Transverse colon (tissue), 4 donors: ENCODE data around the gene MAGI1. TPM values are rescaled to one million over a fixed set of nuclear protein-coding genes. Genes with fewer than 3 reads are reported as not detected.

Source experiments
- DNase-seq: peaks from one replicate; pipeline ENCODE4 v3.0.0-alpha.2; 2019
- H3K27ac ChIP-seq, 4 donors: fragments of 200-600 bp; sonication (generic); 2 replicates each; pipeline ENCODE4 v1.5.1; 2016 to 2018; ENCODE audit warnings: inconsistent platforms in 4 of 4
- H3K27me3 ChIP-seq: fragments of 200-600 bp; sonication (generic); 2 replicates; pipeline ENCODE4 v1.5.1; 2017; ENCODE audit warnings: inconsistent platforms
- H3K36me3 ChIP-seq, 4 donors: fragments of 200-600 bp; sonication (generic); 2 replicates each; pipeline ENCODE4 v1.5.1; 2017 to 2019; ENCODE audit warnings: inconsistent platforms in 4 of 4
- H3K4me1 ChIP-seq, 4 donors: fragments of 200-600 bp; sonication (generic); 2 replicates each; pipeline ENCODE4 v1.5.1; 2017 to 2020; ENCODE audit warnings: inconsistent platforms in 4 of 4
- H3K4me3 ChIP-seq, 4 donors: fragments of 200-600 bp; sonication (generic); 1 replicate in 1 of 4; 2 replicates in 3 of 4; pipeline versions ENCODE4 v1.5.1 to v1.6.1; 2017 to 2019; ENCODE audit warnings: inconsistent platforms in 4 of 4
- H3K9me3 ChIP-seq, 2 donors: fragments of 200-600 bp; sonication (generic); 2 replicates each; pipeline ENCODE4 v1.5.1; 2017 to 2019; ENCODE audit warnings: inconsistent platforms in 2 of 2
- EP300 ChIP-seq: sonication (generic); formaldehyde crosslinking; IDR thresholded peaks from one replicate; pipeline ENCODE4 v1.6.1; 2017; ENCODE audit warnings: antibody characterized with exemption, low read depth
- POLR2A ChIP-seq: fragments of 450-650 bp; IDR thresholded peaks from one replicate; pipeline ENCODE4 v1.6.1; 2016; ENCODE audit warnings: antibody characterized with exemption, mild to moderate bottlenecking, moderate library complexity
- POLR2AphosphoS5 ChIP-seq, 3 donors: sonication (generic); formaldehyde crosslinking; IDR thresholded peaks; one replicate each; pipeline ENCODE4 v1.6.1; 2016; ENCODE audit warnings: antibody characterized with exemption in 3 of 3
- WGBS, 2 donors: methylation state at CpG; one replicate each; pipeline ENCODE4 v1.1.5; 2018; ENCODE audit warnings: low coverage in 1 of 2; 5-methylcytosine and 5-hydroxymethylcytosine counted together
- in situ Hi-C, 4 donors: fragments of 200-750 bp; cut with MboI; loops; one replicate each; pipeline versions ENCODE4 v1.15.0 to v1.15.1; 2017; ENCODE audit warnings: low sequenced_read_pairs in 3 of 4, low pct_ligation_motif_present in 1 of 4, low pct_unique_long_range_greater_than_20kb in 1 of 4
- intact Hi-C: fragments of 100-400 bp; cut with DNase I; formaldehyde crosslinking; loops from one replicate; pipeline ENCODE4 v1.15.1; 2023; ENCODE audit warnings: low total_unique reads
- total RNA-seq, 4 donors: library from RNA; depleted of rRNA; stranded (reverse); fragments of >200 nt; gene quantifications; one replicate each; pipeline ENCODE4 v1.1.0, GENCODE V29; 2016
- TF ChIP-seq, protein P1 (sequence below), 5 experiments: fragments of 200-600 bp in 3 of 5; fragments of 450-650 bp in 2 of 5; sonication (generic) in 3 of 5; IDR thresholded peaks; 1 replicate in 2 of 5; 2 replicates in 3 of 5; pipeline ENCODE4 v1.5.1; 2016 to 2017; ENCODE audit warnings: antibody characterized with exemption in 5 of 5, inconsistent platforms in 3 of 5, mild to moderate bottlenecking in 2 of 5, moderate library complexity in 1 of 5

The MAGI1 gene
- total RNA-seq, 4 donors from 2014 or later, result 50.8 to 190 (median 67.4) TPM

DNA sequence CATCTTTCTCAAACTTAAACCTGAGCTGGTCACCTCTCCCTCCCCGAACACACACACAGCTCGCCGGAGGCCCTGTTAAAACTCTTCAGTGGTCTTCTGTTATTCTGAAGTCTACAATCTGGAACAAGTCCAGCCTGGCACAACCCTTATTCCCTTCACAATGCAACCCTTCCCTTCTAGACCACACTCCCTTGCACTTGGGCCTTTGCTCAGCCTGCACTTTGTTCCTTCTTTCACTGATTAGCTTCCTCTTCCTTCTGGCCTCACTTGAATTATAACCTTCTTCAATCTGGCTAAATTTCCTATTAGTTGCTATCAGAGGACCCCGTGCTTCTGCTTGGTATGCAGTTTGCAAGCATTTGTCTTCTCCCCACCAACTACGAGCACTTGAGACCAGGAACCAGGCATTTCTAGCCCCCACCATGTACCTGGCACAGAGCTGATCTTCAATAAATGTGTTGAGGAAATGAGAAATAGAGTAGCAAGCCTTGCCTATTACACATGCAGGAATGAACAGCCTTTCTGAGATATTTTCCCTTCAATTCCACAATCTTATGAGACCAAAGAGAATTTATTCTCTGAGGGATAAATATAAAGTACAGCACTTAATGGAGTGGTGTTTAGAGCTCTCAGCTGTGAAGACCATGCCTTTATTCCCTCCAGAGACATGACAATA, 687.8 kb downstream of the MAGI1 start:
- Histone ChIP-seq H3K4me1 (peaks cover 0 to 11% (median 2%) of the 10 kb centered on the region in 4 donors), H3K4me3 (no peak overlapping the region), H3K36me3 (no peaks in the 10 kb centered on the region), H3K27me3 (no peaks in the 10 kb centered on the region), H3K27ac (peak overlapping the region in 2 of 4 donors; percentile 6 to 52), H3K9me3 (no peaks in the 10 kb centered on the region)
- TF ChIP-seq POLR2AphosphoS5 (IDR thresholded peaks at IDR 0.05), result no peak
- TF ChIP-seq, protein P1, sequence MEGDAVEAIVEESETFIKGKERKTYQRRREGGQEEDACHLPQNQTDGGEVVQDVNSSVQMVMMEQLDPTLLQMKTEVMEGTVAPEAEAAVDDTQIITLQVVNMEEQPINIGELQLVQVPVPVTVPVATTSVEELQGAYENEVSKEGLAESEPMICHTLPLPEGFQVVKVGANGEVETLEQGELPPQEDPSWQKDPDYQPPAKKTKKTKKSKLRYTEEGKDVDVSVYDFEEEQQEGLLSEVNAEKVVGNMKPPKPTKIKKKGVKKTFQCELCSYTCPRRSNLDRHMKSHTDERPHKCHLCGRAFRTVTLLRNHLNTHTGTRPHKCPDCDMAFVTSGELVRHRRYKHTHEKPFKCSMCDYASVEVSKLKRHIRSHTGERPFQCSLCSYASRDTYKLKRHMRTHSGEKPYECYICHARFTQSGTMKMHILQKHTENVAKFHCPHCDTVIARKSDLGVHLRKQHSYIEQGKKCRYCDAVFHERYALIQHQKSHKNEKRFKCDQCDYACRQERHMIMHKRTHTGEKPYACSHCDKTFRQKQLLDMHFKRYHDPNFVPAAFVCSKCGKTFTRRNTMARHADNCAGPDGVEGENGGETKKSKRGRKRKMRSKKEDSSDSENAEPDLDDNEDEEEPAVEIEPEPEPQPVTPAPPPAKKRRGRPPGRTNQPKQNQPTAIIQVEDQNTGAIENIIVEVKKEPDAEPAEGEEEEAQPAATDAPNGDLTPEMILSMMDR (IDR thresholded peaks at IDR 0.05), result no peak
- TF ChIP-seq POLR2A, result no peak
- no peak for TF ChIP-seq EP300
- peak; percentile 29 for DNase-seq
- 65 to 73% methylated on average over 2 to 5 of the region's 5 CpGs for WGBS, 2 donors
- intact Hi-C loops, result no loop called here
- in situ Hi-C loops, result no loop called here

DNA sequence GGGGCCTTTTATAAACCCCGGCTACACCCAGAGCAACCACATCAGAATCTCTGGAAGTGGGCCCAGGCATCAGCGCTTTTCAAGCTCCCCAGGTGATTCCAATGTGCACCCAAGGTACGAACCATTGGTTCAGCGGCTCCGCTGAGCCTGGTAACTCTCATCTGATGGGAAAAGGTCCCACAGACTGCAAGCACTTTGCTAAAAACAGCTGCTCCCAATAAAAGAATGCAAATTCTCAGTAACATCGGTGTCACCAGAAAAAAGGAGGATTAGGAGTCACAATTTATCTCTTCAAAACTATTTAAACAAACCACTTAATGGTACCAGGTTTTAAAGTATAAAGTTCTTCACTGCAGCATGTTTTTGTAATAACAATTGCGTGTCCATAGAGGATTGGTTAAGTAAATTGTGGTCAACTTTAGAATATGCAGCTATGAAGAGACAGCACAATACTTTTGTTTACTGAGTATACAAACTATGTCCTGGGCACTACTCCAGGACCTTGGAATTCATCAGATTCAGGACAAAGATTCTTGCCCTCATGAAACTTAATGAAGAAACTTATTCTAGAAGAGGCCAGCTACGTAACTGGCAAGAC, 690.2 kb downstream of the MAGI1 start:
- DNase-seq, result no peak
- TF ChIP-seq POLR2AphosphoS5 (IDR thresholded peaks at IDR 0.05), result no peak
- no peak for TF ChIP-seq POLR2A
- TF ChIP-seq EP300, result no peak
- TF ChIP-seq, protein P1 (IDR thresholded peaks at IDR 0.05), result no peak
- peaks cover 0 to 11% (median 2%) of the 10 kb centered on the region in 4 donors for H3K4me1 ChIP-seq
- intact Hi-C loops, result no loop called here
- no peaks in the 10 kb centered on the region for H3K36me3 ChIP-seq
- no peak overlapping the region for H3K4me3 ChIP-seq
- H3K27ac ChIP-seq, result no peak overlapping the region
- no peaks in the 10 kb centered on the region for H3K9me3 ChIP-seq
- 62 to 85% methylated on average over 3 to 8 of the region's 8 CpGs for WGBS, 2 donors
- no peaks in the 10 kb centered on the region for H3K27me3 ChIP-seq
- in situ Hi-C loops, result no loop called here

DNA sequence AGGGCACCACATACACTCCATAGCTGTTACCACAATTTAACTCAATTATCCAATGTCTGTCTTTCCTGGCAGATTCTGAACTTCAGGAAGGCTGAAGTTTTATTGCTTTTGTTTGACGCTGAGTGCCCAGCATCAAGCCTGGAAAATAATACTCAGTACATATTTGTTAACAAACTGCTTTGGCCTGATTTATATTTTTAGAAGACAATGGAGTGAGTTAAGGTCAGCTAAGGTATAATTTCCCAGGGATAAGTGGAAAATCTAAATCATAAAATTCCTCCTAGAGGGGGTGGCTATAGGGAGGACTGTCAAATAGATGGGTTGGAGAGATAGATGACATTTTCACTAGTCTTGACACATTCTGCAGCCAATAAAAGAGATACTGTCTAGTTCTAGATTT, 691.6 kb downstream of the MAGI1 start:
- no peak overlapping the region for H3K4me3 ChIP-seq
- H3K4me1 ChIP-seq, result peaks cover 0 to 11% (median 2%) of the 10 kb centered on the region in 4 donors
- no peaks in the 10 kb centered on the region for H3K9me3 ChIP-seq
- no peaks in the 10 kb centered on the region for H3K36me3 ChIP-seq
- TF ChIP-seq, protein P1 (IDR thresholded peaks at IDR 0.05), result no peak
- no peak for TF ChIP-seq EP300
- no peak for TF ChIP-seq POLR2AphosphoS5 (IDR thresholded peaks at IDR 0.05)
- no peak for TF ChIP-seq POLR2A
- no peak for DNase-seq
- no peaks in the 10 kb centered on the region for H3K27me3 ChIP-seq
- no peak overlapping the region for H3K27ac ChIP-seq
- intact Hi-C loops, result no loop called here
- in situ Hi-C loops, result no loop called here
- WGBS, 2 donors, result 55% methylated on average over 1 of the region's 1 CpG; no CpG with 5 or more reads in 1 of the 2 donors

DNA sequence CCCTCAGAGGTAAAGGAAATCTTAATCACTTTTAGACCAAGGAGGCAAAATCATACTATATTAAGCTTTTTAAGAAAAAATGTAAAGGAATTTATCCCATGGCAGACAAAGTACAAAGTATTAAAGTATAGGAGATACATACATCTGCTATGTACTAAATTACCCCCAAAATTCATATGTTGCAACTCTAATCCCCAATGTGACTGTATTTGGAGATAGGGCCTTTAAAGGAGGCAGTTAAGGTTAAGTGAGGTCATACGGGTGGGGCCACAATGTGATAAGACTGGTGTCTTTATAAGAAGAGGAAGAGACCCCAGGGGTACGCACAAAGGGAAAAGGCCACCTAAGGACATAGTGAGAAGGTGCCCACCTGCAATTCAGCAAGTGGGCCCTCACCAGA, 693.9 kb downstream of the MAGI1 start:
- Histone ChIP-seq H3K4me1 (no peaks in the 10 kb centered on the region), H3K36me3 (no peaks in the 10 kb centered on the region), H3K9me3 (no peaks in the 10 kb centered on the region), H3K27me3 (no peaks in the 10 kb centered on the region), H3K4me3 (no peak overlapping the region), H3K27ac (no peak overlapping the region)
- in situ Hi-C loops, result no loop called here
- WGBS, 2 donors, result 86% methylated on average over 2 of the region's 2 CpGs; no CpG with 5 or more reads in 1 of the 2 donors
- TF ChIP-seq POLR2A (no peak), POLR2AphosphoS5 (IDR thresholded peaks at IDR 0.05) (no peak), EP300 (no peak)
- intact Hi-C loops, result no loop called here
- no peak for DNase-seq
